ENCODE data around the gene CA10. TPM values are rescaled to one million over a fixed set of nuclear protein-coding genes. Genes with fewer than 3 reads are reported as not detected.

CA10 gene
- polyA plus RNA-seq, 1 donor (not counting 4 experiments of a cell fraction or from before 2014, with no cell fraction given) = 2.9 TPM

GRCh38 chr17:51817955-51818354 lies 340.6 kb downstream of the CA10 start:
- dilution Hi-C loops (cut with MboI; ENCODE audit: extremely low pct_ligation_motif_present, low sequenced_read_pairs) = no loop called here

GRCh38 chr17:51817117-51817516 lies 341.4 kb downstream of the CA10 start:
- dilution Hi-C loops (cut with MboI; ENCODE audit: extremely low pct_ligation_motif_present, low sequenced_read_pairs) = no loop called here
- Histone ChIP-seq H3K27me3 (ENCODE audit: control insufficient read depth, extremely low read depth, insufficient read depth, low read length) (no peaks in the 10 kb centered on the region), H2AFZ (ENCODE audit: control insufficient read depth, low read length) (no peak overlapping the region), H3K9me3 (ENCODE audit: control insufficient read depth, low read depth, low read length) (no peaks in the 10 kb centered on the region), H3K36me3 (ENCODE audit: control insufficient read depth in 2 of 2, extremely low read depth in 1 of 2, insufficient read depth in 2 of 2, low read length in 2 of 2) (no peaks in the 10 kb centered on the region), H3K79me2 (ENCODE audit: control insufficient read depth, insufficient read depth, low read length) (no peaks in the 10 kb centered on the region), H4K20me1 (ENCODE audit: control insufficient read depth, extremely low read depth, insufficient read depth, low read length) (no peaks in the 10 kb centered on the region), H3K4me3 (ENCODE audit: control insufficient read depth in 2 of 3, extremely low read depth in 1 of 3, insufficient read depth in 2 of 3, low read depth in 1 of 3, low read length in 3 of 3) (no peak overlapping the region), H3K9ac (ENCODE audit: control insufficient read depth, extremely low read depth, insufficient read depth, low read length) (no peak overlapping the region), H3K4me2 (ENCODE audit: control insufficient read depth, extremely low read depth, insufficient read depth, low read depth, low read length) (no peak overlapping the region), H3K4me1 (ENCODE audit: control insufficient read depth, extremely low read depth, insufficient read depth, low read length) (peaks cover 9% of the 10 kb centered on the region), H3K9me1 (ENCODE audit: control insufficient read depth, extremely low read depth, insufficient read depth, low read length) (no peaks in the 10 kb centered on the region), H3K27ac (ENCODE audit: control insufficient read depth, insufficient read depth, low read length) (no peak overlapping the region)
- FAIRE-seq = no peak
- DNase-seq (ENCODE audit: low read depth, low spot score) = no peak
- TF ChIP-seq CTCF (optimal IDR thresholded peaks at IDR 0.05 in 1 of 3, IDR thresholded peaks at IDR 0.05 in 1 of 3, conservative IDR thresholded peaks at IDR 0.05 in 1 of 3; ENCODE audit: extremely low read depth in 1 of 3, insufficient read depth in 2 of 3, low read length in 3 of 3) = no peak
- no peak for TF ChIP-seq EZH2 (IDR thresholded peaks at IDR 0.05; ENCODE audit: low read length)

More at GRCh38 chr17:51817955-51818354, 340.6 kb downstream of the CA10 start:
- H3K4me3 ChIP-seq (ENCODE audit: control insufficient read depth in 2 of 3, extremely low read depth in 1 of 3, insufficient read depth in 2 of 3, low read depth in 1 of 3, low read length in 3 of 3) = no peak overlapping the region
- H3K4me1 ChIP-seq (ENCODE audit: control insufficient read depth, extremely low read depth, insufficient read depth, low read length) = peaks cover 9% of the 10 kb centered on the region
- no peak overlapping the region for H3K9ac ChIP-seq (ENCODE audit: control insufficient read depth, extremely low read depth, insufficient read depth, low read length)
- no peaks in the 10 kb centered on the region for H3K27me3 ChIP-seq (ENCODE audit: control insufficient read depth, extremely low read depth, insufficient read depth, low read length)
- H2AFZ ChIP-seq (ENCODE audit: control insufficient read depth, low read length) = no peak overlapping the region
- no peak for DNase-seq (ENCODE audit: low read depth, low spot score)
- no peak overlapping the region for H3K27ac ChIP-seq (ENCODE audit: control insufficient read depth, insufficient read depth, low read length)
- FAIRE-seq = no peak
- H3K4me2 ChIP-seq (ENCODE audit: control insufficient read depth, extremely low read depth, insufficient read depth, low read depth, low read length) = no peak overlapping the region
- TF ChIP-seq CTCF (optimal IDR thresholded peaks at IDR 0.05 in 1 of 3, IDR thresholded peaks at IDR 0.05 in 1 of 3, conservative IDR thresholded peaks at IDR 0.05 in 1 of 3; ENCODE audit: extremely low read depth in 1 of 3, insufficient read depth in 2 of 3, low read length in 3 of 3) (no peak), EZH2 (IDR thresholded peaks at IDR 0.05; ENCODE audit: low read length) (no peak)
- H3K79me2 ChIP-seq (ENCODE audit: control insufficient read depth, insufficient read depth, low read length) = no peaks in the 10 kb centered on the region
- no peaks in the 10 kb centered on the region for H3K9me1 ChIP-seq (ENCODE audit: control insufficient read depth, extremely low read depth, insufficient read depth, low read length)
- H4K20me1 ChIP-seq (ENCODE audit: control insufficient read depth, extremely low read depth, insufficient read depth, low read length) = no peaks in the 10 kb centered on the region
- no peaks in the 10 kb centered on the region for H3K36me3 ChIP-seq (ENCODE audit: control insufficient read depth in 2 of 2, extremely low read depth in 1 of 2, insufficient read depth in 2 of 2, low read length in 2 of 2)
- no peaks in the 10 kb centered on the region for H3K9me3 ChIP-seq (ENCODE audit: control insufficient read depth, low read depth, low read length)

All from keratinocyte (primary cell).